SJSA1 (cell line): ENCODE data around the gene MYH7B. TPM values are rescaled to one million over a fixed set of nuclear protein-coding genes. Genes with fewer than 3 reads are reported as not detected.

Experiments used
- DNase-seq, 2 experiments: peaks; one replicate each; pipeline ENCODE4 v3.0.0-alpha.2; 2015 to 2020; ENCODE audit warnings: low spot score in 2 of 2, low read depth in 1 of 2
- H3K27ac ChIP-seq: fragments of 250-450 bp; sonication (Bioruptor Pico); 2 replicates; pipeline ENCODE4 v1.5.1; 2020; ENCODE audit warnings: mild to moderate bottlenecking, moderate library complexity
- H3K27me3 ChIP-seq: fragments of 250-450 bp; sonication (Bioruptor Pico); replicated peaks from 2 replicates; pipeline ENCODE4 v1.5.1; 2020; ENCODE audit warnings: mild to moderate bottlenecking, moderate library complexity
- H3K36me3 ChIP-seq: fragments of 250-450 bp; sonication (Bioruptor Pico); 2 replicates; pipeline ENCODE4 v1.5.1; 2020; ENCODE audit warnings: mild to moderate bottlenecking
- H3K4me1 ChIP-seq: fragments of 250-450 bp; sonication (Bioruptor Pico); replicated peaks from 2 replicates; pipeline ENCODE4 v1.6.1; 2021; ENCODE audit warnings: mild to moderate bottlenecking
- H3K4me3 ChIP-seq: fragments of 250-450 bp; sonication (Bioruptor Pico); 2 replicates; pipeline ENCODE4 v1.5.1; 2020; ENCODE audit warnings: mild to moderate bottlenecking
- H3K9me3 ChIP-seq: fragments of 250-450 bp; sonication (Bioruptor Pico); replicated peaks from 2 replicates; pipeline ENCODE4 v1.5.1; 2020; ENCODE audit warnings: mild to moderate bottlenecking
- total RNA-seq: library from RNA; depleted of rRNA; stranded (reverse); fragments of >200 nt; shearing (Covaris generic); gene quantifications from 2 replicates; pipeline ENCODE4 v1.2.3, GENCODE V29; 2014; rRNA removed

Gene MYH7B
- not detected in 2 replicates for total RNA-seq

- H3K9me3 ChIP-seq = no peaks in the 10 kb centered on the region
- H3K27ac ChIP-seq = peak within 1 kb of the TSS; percentile 81
- H3K4me3 ChIP-seq = peak within 1 kb of the TSS; percentile 58
- DNase-seq = peak; percentile 97 to 99
- H3K36me3 ChIP-seq = peaks cover 17% of the 10 kb centered on the region
- peaks cover 10% of the 10 kb centered on the region for H3K4me1 ChIP-seq
- H3K27me3 ChIP-seq = no peaks in the 10 kb centered on the region
Measured at GRCh38 chr20:34955231-34956040, at the start of gene MYH7B, which contains the start of gene GSS. Gene MYH7B, plus strand, starts transcription at chr20:34955868. Its CDS starts 22,138 bp downstream, at chr20:34978006. Gene GSS, minus strand, starts transcription at chr20:34955806. Its CDS starts 3,954 bp downstream, at chr20:34951852.

GRCh38 chr20:34907616-34908469 lies 47.8 kb upstream of the MYH7B start:
- H3K36me3 ChIP-seq = no peaks in the 10 kb centered on the region
- peaks cover 16% of the 10 kb centered on the region for H3K4me1 ChIP-seq
- DNase-seq = peak; percentile 75 to 78
- no peaks in the 10 kb centered on the region for H3K27me3 ChIP-seq
- H3K4me3 ChIP-seq = no peak overlapping the region
- no peaks in the 10 kb centered on the region for H3K9me3 ChIP-seq
- H3K27ac ChIP-seq = peak overlapping the region; percentile 12; the same call in 1 of the 2 replicates

- no peak for DNase-seq
- Histone ChIP-seq H3K4me3 (no peak overlapping the region), H3K4me1 (no peaks in the 10 kb centered on the region), H3K27ac (no peak overlapping the region), H3K36me3 (peaks cover 4% of the 10 kb centered on the region; the same call in 1 of the 2 replicates), H3K27me3 (no peaks in the 10 kb centered on the region), H3K9me3 (no peaks in the 10 kb centered on the region)
Measured at GRCh38 chr20:34915131-34915530, 40.5 kb upstream of the MYH7B start.

GRCh38 chr20:34915749-34916455 lies 39.8 kb upstream of the MYH7B start:
- no peak overlapping the region for H3K27ac ChIP-seq
- no peak for DNase-seq
- peaks cover 10% of the 10 kb centered on the region for H3K36me3 ChIP-seq

GRCh38 chr20:34916774-34917354 lies 38.8 kb upstream of the MYH7B start:
- Histone ChIP-seq H3K36me3 (peaks cover 16% of the 10 kb centered on the region), H3K4me1 (no peaks in the 10 kb centered on the region), H3K9me3 (no peaks in the 10 kb centered on the region), H3K27ac (no peak overlapping the region), H3K4me3 (no peak overlapping the region), H3K27me3 (no peaks in the 10 kb centered on the region)
- no peak for DNase-seq

More at GRCh38 chr20:34915749-34916455, 39.8 kb upstream of the MYH7B start:
- H3K27me3 ChIP-seq = no peaks in the 10 kb centered on the region
- no peaks in the 10 kb centered on the region for H3K4me1 ChIP-seq
- no peak overlapping the region for H3K4me3 ChIP-seq
- H3K9me3 ChIP-seq = no peaks in the 10 kb centered on the region

GRCh38 chr20:34920055-34920454 lies 35.6 kb upstream of the MYH7B start:
- H3K4me1 ChIP-seq = no peaks in the 10 kb centered on the region
- no peaks in the 10 kb centered on the region for H3K27me3 ChIP-seq
- peaks cover 32% of the 10 kb centered on the region for H3K36me3 ChIP-seq
- no peak overlapping the region for H3K4me3 ChIP-seq
- DNase-seq = no peak
- H3K9me3 ChIP-seq = no peaks in the 10 kb centered on the region
- H3K27ac ChIP-seq = no peak overlapping the region

GRCh38 chr20:34921436-34921835 lies 34.2 kb upstream of the MYH7B start:
- no peaks in the 10 kb centered on the region for H3K27me3 ChIP-seq
- DNase-seq = no peak
- H3K9me3 ChIP-seq = no peaks in the 10 kb centered on the region
- no peak overlapping the region for H3K4me3 ChIP-seq
- H3K4me1 ChIP-seq = no peaks in the 10 kb centered on the region
- H3K36me3 ChIP-seq = peaks cover 43% of the 10 kb centered on the region
- H3K27ac ChIP-seq = no peak overlapping the region

- no peaks in the 10 kb centered on the region for H3K4me1 ChIP-seq
- no peaks in the 10 kb centered on the region for H3K9me3 ChIP-seq
- no peaks in the 10 kb centered on the region for H3K27me3 ChIP-seq
- no peak overlapping the region for H3K4me3 ChIP-seq
- no peak for DNase-seq
- peaks cover 56% of the 10 kb centered on the region for H3K36me3 ChIP-seq
- no peak overlapping the region for H3K27ac ChIP-seq
Measured at GRCh38 chr20:34922654-34923381, 32.9 kb upstream of the MYH7B start.

GRCh38 chr20:34923414-34923813 lies 32.3 kb upstream of the MYH7B start:
- DNase-seq = no peak
- Histone ChIP-seq H3K27ac (no peak overlapping the region), H3K9me3 (no peaks in the 10 kb centered on the region), H3K27me3 (no peaks in the 10 kb centered on the region), H3K4me3 (no peak overlapping the region), H3K36me3 (peaks cover 60% of the 10 kb centered on the region), H3K4me1 (no peaks in the 10 kb centered on the region)

GRCh38 chr20:34925341-34925740 lies 30.3 kb upstream of the MYH7B start:
- DNase-seq = no peak
- H3K36me3 ChIP-seq = peaks cover 73% of the 10 kb centered on the region
- H3K4me3 ChIP-seq = no peak overlapping the region
- no peaks in the 10 kb centered on the region for H3K9me3 ChIP-seq
- no peak overlapping the region for H3K27ac ChIP-seq
- H3K27me3 ChIP-seq = no peaks in the 10 kb centered on the region
- H3K4me1 ChIP-seq = no peaks in the 10 kb centered on the region

GRCh38 chr20:34925981-34926380 lies 29.7 kb upstream of the MYH7B start:
- peaks cover 75% of the 10 kb centered on the region for H3K36me3 ChIP-seq
- H3K4me3 ChIP-seq = no peak overlapping the region
- H3K27ac ChIP-seq = no peak overlapping the region
- H3K4me1 ChIP-seq = no peaks in the 10 kb centered on the region
- H3K9me3 ChIP-seq = no peaks in the 10 kb centered on the region
- H3K27me3 ChIP-seq = no peaks in the 10 kb centered on the region
- DNase-seq = no peak

- H3K27ac ChIP-seq = no peak overlapping the region
- no peaks in the 10 kb centered on the region for H3K4me1 ChIP-seq
- no peaks in the 10 kb centered on the region for H3K9me3 ChIP-seq
- H3K36me3 ChIP-seq = peaks cover 76% of the 10 kb centered on the region
- H3K27me3 ChIP-seq = no peaks in the 10 kb centered on the region
- no peak for DNase-seq
- H3K4me3 ChIP-seq = no peak overlapping the region
Measured at GRCh38 chr20:34926581-34926980, 29.1 kb upstream of the MYH7B start.

- Histone ChIP-seq H3K4me1 (no peaks in the 10 kb centered on the region), H3K27ac (no peak overlapping the region), H3K36me3 (peaks cover 78% of the 10 kb centered on the region), H3K9me3 (no peaks in the 10 kb centered on the region), H3K4me3 (no peak overlapping the region), H3K27me3 (no peaks in the 10 kb centered on the region)
- DNase-seq = no peak
Measured at GRCh38 chr20:34927736-34928135, 27.9 kb upstream of the MYH7B start.
